ENCODE measurements around the gene RRM2. TPM values are rescaled to one million over a fixed set of nuclear protein-coding genes. Genes with fewer than 3 reads are reported as not detected.

RRM2 gene
- total RNA-seq, 1 donor from 2014 or later = 2.1 TPM

GRCh38 chr2:10148268-10148667, 25.7 kb downstream of the RRM2 start:
- Histone ChIP-seq H3K9me3 (replicated peaks) (no peaks in the 10 kb centered on the region), H3K27me3 (ENCODE audit: low read depth) (no peaks in the 10 kb centered on the region), H3K27ac (replicated peaks) (no peak overlapping the region), H3K36me3 (no peaks in the 10 kb centered on the region), H3K4me1 (peaks cover 15% of the 10 kb centered on the region), H3K4me3 (no peak overlapping the region)
- no peak for TF ChIP-seq CTCF (IDR thresholded peaks at IDR 0.05; ENCODE audit: borderline replicate concordance)
- intact Hi-C loops (cut with micrococcal nuclease) = no loop called here
- DNase-seq = no peak

DNA sequence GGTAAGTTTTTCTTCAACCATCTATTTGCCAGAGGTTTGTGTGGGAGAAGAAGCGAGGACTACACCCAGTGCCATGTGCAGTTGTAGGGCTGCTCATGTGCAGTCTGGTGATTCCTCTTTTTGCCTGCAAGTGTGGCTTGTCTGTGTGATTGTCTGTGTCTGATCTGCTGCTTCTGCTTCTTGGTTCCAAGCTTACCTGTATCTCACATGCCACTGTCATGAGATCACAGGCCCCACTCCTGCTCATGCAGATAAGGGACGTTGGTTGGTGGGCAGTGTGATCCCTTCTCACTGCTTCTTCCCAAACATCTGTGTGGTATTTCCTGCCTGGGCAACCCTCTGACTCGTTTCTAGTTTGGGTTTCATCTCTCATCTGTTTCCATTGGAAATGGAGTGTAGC, 27.1 kb downstream of the RRM2 start:
- intact Hi-C loops (cut with micrococcal nuclease) = no loop called here
- Histone ChIP-seq H3K36me3 (no peaks in the 10 kb centered on the region), H3K4me3 (no peak overlapping the region), H3K27me3 (ENCODE audit: low read depth) (no peaks in the 10 kb centered on the region), H3K4me1 (peaks cover 15% of the 10 kb centered on the region), H3K27ac (replicated peaks) (no peak overlapping the region), H3K9me3 (replicated peaks) (no peaks in the 10 kb centered on the region)
- DNase-seq = no peak
- TF ChIP-seq CTCF (IDR thresholded peaks at IDR 0.05; ENCODE audit: borderline replicate concordance) = no peak

- no peaks in the 10 kb centered on the region for H3K27me3 ChIP-seq (ENCODE audit: low read depth)
- no peak overlapping the region for H3K4me3 ChIP-seq
- intact Hi-C loops (cut with micrococcal nuclease) = no loop called here
- no peak overlapping the region for H3K27ac ChIP-seq (replicated peaks)
- H3K9me3 ChIP-seq (replicated peaks) = no peaks in the 10 kb centered on the region
- H3K4me1 ChIP-seq = peaks cover 7% of the 10 kb centered on the region
- no peaks in the 10 kb centered on the region for H3K36me3 ChIP-seq
- no peak for DNase-seq
- no peak for TF ChIP-seq CTCF (IDR thresholded peaks at IDR 0.05; ENCODE audit: borderline replicate concordance)
Measured at GRCh38 chr2:10150436-10150835, 27.9 kb downstream of the RRM2 start.

DNA sequence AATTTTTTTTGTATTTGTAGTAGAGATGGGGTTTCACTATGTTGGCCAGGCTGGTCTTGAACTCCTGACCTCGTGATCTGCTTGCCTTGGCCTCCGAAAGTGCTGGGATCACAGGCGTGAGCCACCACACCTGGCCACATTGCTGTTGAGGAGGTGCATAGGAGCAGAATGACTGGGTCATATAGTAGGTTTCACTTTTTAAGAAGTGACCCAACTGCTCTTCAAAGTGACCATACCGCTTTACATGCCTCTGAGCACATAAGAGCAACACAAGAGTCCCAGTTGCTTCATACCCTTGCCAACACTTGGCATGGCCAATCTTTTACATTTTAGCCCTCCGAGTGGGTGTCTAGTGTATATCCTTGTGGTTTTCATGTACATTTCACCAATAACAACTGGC, 28.9 kb downstream of the RRM2 start:
- no peaks in the 10 kb centered on the region for H3K36me3 ChIP-seq
- no peaks in the 10 kb centered on the region for H3K9me3 ChIP-seq (replicated peaks)
- H3K4me3 ChIP-seq = no peak overlapping the region
- no peak overlapping the region for H3K27ac ChIP-seq (replicated peaks)
- no peaks in the 10 kb centered on the region for H3K27me3 ChIP-seq (ENCODE audit: low read depth)
- no peaks in the 10 kb centered on the region for H3K4me1 ChIP-seq
- no peak for TF ChIP-seq CTCF (IDR thresholded peaks at IDR 0.05; ENCODE audit: borderline replicate concordance)
- intact Hi-C loops (cut with micrococcal nuclease) = no loop called here
- DNase-seq = no peak

- Histone ChIP-seq H3K4me3 (no peak overlapping the region), H3K27me3 (ENCODE audit: low read depth) (no peaks in the 10 kb centered on the region), H3K9me3 (replicated peaks) (no peaks in the 10 kb centered on the region), H3K27ac (replicated peaks) (no peak overlapping the region), H3K36me3 (no peaks in the 10 kb centered on the region), H3K4me1 (peaks cover 6% of the 10 kb centered on the region)
- intact Hi-C loops (cut with micrococcal nuclease) = no loop called here
- TF ChIP-seq CTCF (IDR thresholded peaks at IDR 0.05; ENCODE audit: borderline replicate concordance) = no peak
- DNase-seq = no peak
Measured at GRCh38 chr2:10157293-10157692, 34.8 kb downstream of the RRM2 start.

DNA sequence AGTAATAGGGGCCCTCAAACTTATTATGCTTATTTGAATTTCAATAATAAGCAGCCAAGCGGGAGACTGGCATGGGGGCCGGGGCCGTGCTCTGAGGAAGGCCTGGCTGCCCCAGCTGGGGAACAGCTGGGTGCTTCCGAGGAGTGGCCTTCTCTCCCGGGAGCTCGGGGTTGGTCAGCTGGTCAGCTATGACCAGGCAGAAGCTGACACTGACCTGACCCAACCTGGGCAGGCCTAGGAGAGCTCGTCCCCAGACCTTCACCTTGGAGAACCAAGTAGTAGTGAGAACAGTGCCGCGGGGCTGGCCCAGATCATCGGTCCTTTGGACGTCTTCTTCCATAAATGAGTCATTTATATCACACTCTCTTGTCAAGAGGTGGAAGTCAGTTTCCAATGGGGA, 36.1 kb downstream of the RRM2 start:
- Histone ChIP-seq H3K9me3 (replicated peaks) (no peaks in the 10 kb centered on the region), H3K27me3 (ENCODE audit: low read depth) (no peaks in the 10 kb centered on the region), H3K4me3 (no peak overlapping the region), H3K27ac (replicated peaks) (no peak overlapping the region), H3K4me1 (peaks cover 15% of the 10 kb centered on the region), H3K36me3 (no peaks in the 10 kb centered on the region)
- intact Hi-C loops (cut with micrococcal nuclease) = no loop called here
- DNase-seq = no peak
- no peak for TF ChIP-seq CTCF (IDR thresholded peaks at IDR 0.05; ENCODE audit: borderline replicate concordance)
